Stomach (tissue), 9 donors: ENCODE measurements around the gene COL4A1. TPM values are rescaled to one million over a fixed set of nuclear protein-coding genes. Genes with fewer than 3 reads are reported as not detected.
A peak's percentile ranks its signal among the peaks of the same experiment; 100 is the strongest.

Experiments
- DNase-seq, 2 donors: peaks; one replicate each; pipeline versions ENCODE4 v3.0.0 to v3.0.0-alpha.2; 2013 to 2019
- H3K27ac ChIP-seq, 5 donors: fragments of 200-600 bp in 4 of 5; sonication (generic) in 4 of 5; one replicate each; pipeline ENCODE4 v1.5.1; 2013 to 2019; ENCODE audit warnings: mild to moderate bottlenecking in 1 of 5, moderate library complexity in 1 of 5
- H3K27me3 ChIP-seq, 3 donors: fragments of 200-600 bp; sonication (generic); one replicate each; pipeline ENCODE4 v1.5.1; 2017 to 2019; ENCODE audit warnings: mixed run types in 1 of 3
- H3K36me3 ChIP-seq, 4 donors: fragments of 200-600 bp; sonication (generic); 1 replicate in 3 of 4; 2 replicates in 1 of 4; pipeline ENCODE4 v1.5.1; 2016 to 2019
- H3K4me1 ChIP-seq, 4 donors: fragments of 200-600 bp; sonication (generic); one replicate each; pipeline ENCODE4 v1.5.1; 2016 to 2019
- H3K4me3 ChIP-seq, 4 donors: fragments of 200-600 bp; sonication (generic) in 3 of 4; one replicate each; pipeline ENCODE4 v1.5.1; 2016 to 2019; ENCODE audit warnings: mild to moderate bottlenecking in 1 of 4
- H3K9me3 ChIP-seq, 4 donors: fragments of 200-600 bp; sonication (generic); one replicate each; pipeline ENCODE4 v1.5.1; 2016 to 2019
- CTCF ChIP-seq, 7 experiments: fragments of 450-650 bp in 4 of 7; fragments of 200-600 bp in 3 of 7; sonication (generic) in 3 of 7; IDR thresholded peaks; one replicate each; pipeline ENCODE4 v1.5.1; 2016 to 2019; ENCODE audit warnings: antibody characterized with exemption in 7 of 7, control low read depth in 2 of 7, mild to moderate bottlenecking in 1 of 7
- EP300 ChIP-seq: sonication (generic); formaldehyde crosslinking; IDR thresholded peaks from one replicate; pipeline ENCODE4 v1.6.1; 2017; ENCODE audit warnings: antibody characterized with exemption
- POLR2A ChIP-seq, 4 donors: fragments of 450-650 bp; IDR thresholded peaks; one replicate each; pipeline ENCODE4 v1.6.1; 2016; ENCODE audit warnings: antibody characterized with exemption in 4 of 4, control low read depth in 2 of 4, mild to moderate bottlenecking in 1 of 4, moderate library complexity in 1 of 4
- POLR2AphosphoS5 ChIP-seq, 3 donors: sonication (generic); formaldehyde crosslinking; IDR thresholded peaks; one replicate each; pipeline ENCODE4 v1.6.1; 2016; ENCODE audit warnings: antibody characterized with exemption in 3 of 3
- WGBS, 5 donors: extraction: QIAGEN DNeasy Blood & Tissue Kit in 3 of 5; methylation state at CpG; one replicate each; pipeline versions ENCODE4 v1.1.5 to v1.1.7; 2013 to 2018; 5-methylcytosine and 5-hydroxymethylcytosine counted together
- intact Hi-C: fragments of 100-400 bp; cut with DNase I; formaldehyde crosslinking; loops from one replicate; pipeline ENCODE4 v1.15.1; 2023; ENCODE audit warnings: low total_unique reads
- polyA plus RNA-seq, 3 donors: library from polyadenylated mRNA; stranded (reverse); fragments of 200-250 nt; gene quantifications; one replicate each; pipeline ENCODE4 v1.2.3, GENCODE V29; 2013
- total RNA-seq, 5 donors: library from RNA; depleted of rRNA; stranded (reverse); fragments of >200 nt; gene quantifications; one replicate each; pipeline versions ENCODE4 v1.1.0 to v1.2.3, GENCODE V29; 2014 to 2016
- donor health status: healthy with polysubstance abuse.
- donor health status: Bipolar disorder and iron deficiency.
- donor health status: healthy.

COL4A1 gene
- total and polyA plus RNA-seq, 8 donors = 18.8 to 798 (median 133) TPM

GRCh38 chr13:110354123-110354627, 47.2 kb upstream of the COL4A1 start:
- WGBS, 5 donors = 57 to 72% (median 66%) methylated on average over 6 of the region's 6 CpGs

GRCh38 chr13:110353339-110353977, 46.5 kb upstream of the COL4A1 start:
- 80 to 94% (median 90%) methylated on average over 13 of the region's 13 CpGs for WGBS, 5 donors
- no peaks in the 10 kb centered on the region for H3K27me3 ChIP-seq
- no peaks in the 10 kb centered on the region for H3K9me3 ChIP-seq
- peaks cover 0 to 35% (median 14%) of the 10 kb centered on the region in 4 donors for H3K4me1 ChIP-seq
- DNase-seq = no peak
- no peak overlapping the region for H3K4me3 ChIP-seq
- peaks cover 0 to 12% (median 2%) of the 10 kb centered on the region in 4 donors for H3K36me3 ChIP-seq
- peak overlapping the region in 4 of 5 donors; percentile 27 to 92 (median 52) for H3K27ac ChIP-seq
- no peak for TF ChIP-seq EP300
- intact Hi-C loops = no loop called here

More at GRCh38 chr13:110354123-110354627, 47.2 kb upstream of the COL4A1 start:
- no peak for DNase-seq
- Histone ChIP-seq H3K4me1 (peaks cover 0 to 37% (median 14%) of the 10 kb centered on the region in 4 donors), H3K27me3 (no peaks in the 10 kb centered on the region), H3K36me3 (peaks cover 0 to 17% (median 3%) of the 10 kb centered on the region in 4 donors), H3K27ac (peak overlapping the region in 4 of 5 donors; percentile 27 to 92 (median 52)), H3K4me3 (no peak overlapping the region), H3K9me3 (no peaks in the 10 kb centered on the region)
- TF ChIP-seq POLR2A (IDR thresholded peaks at IDR 0.05) (no peak), CTCF (IDR thresholded peaks at IDR 0.05) (no peak), POLR2AphosphoS5 (IDR thresholded peaks at IDR 0.05) (no peak), EP300 (no peak)
- intact Hi-C loops = no loop called here

- intact Hi-C loops = no loop called here
- H3K27ac ChIP-seq = peak overlapping the region in 3 of 5 donors; percentile 50 to 92 (median 54)
- peaks cover 0 to 4% (median 0%) of the 10 kb centered on the region in 4 donors for H3K36me3 ChIP-seq
- H3K4me3 ChIP-seq = no peak overlapping the region
- no peaks in the 10 kb centered on the region for H3K27me3 ChIP-seq
- TF ChIP-seq POLR2A (IDR thresholded peaks at IDR 0.05) = no peak
- TF ChIP-seq CTCF (IDR thresholded peaks at IDR 0.05) = no peak
- no peak for TF ChIP-seq EP300
- TF ChIP-seq POLR2AphosphoS5 (IDR thresholded peaks at IDR 0.05) = no peak
- WGBS, 5 donors = 80 to 83% (median 81%) methylated on average over 5 to 8 of the region's 8 CpGs
- DNase-seq = no peak
- no peaks in the 10 kb centered on the region for H3K9me3 ChIP-seq
- peaks cover 0 to 36% (median 18%) of the 10 kb centered on the region in 4 donors for H3K4me1 ChIP-seq
These were observed 45.8 kb upstream of the COL4A1 start for GRCh38 chr13:110352735-110353134.

- DNase-seq = no peak
- Histone ChIP-seq H3K27ac (peak overlapping the region in 3 of 5 donors; percentile 50 to 92 (median 54)), H3K27me3 (no peaks in the 10 kb centered on the region), H3K4me3 (no peak overlapping the region), H3K36me3 (no peaks in the 10 kb centered on the region), H3K9me3 (no peaks in the 10 kb centered on the region), H3K4me1 (peaks cover 0 to 45% (median 23%) of the 10 kb centered on the region in 4 donors)
- TF ChIP-seq EP300 = no peak
- no peak for TF ChIP-seq CTCF (IDR thresholded peaks at IDR 0.05)
- TF ChIP-seq POLR2AphosphoS5 (IDR thresholded peaks at IDR 0.05) = no peak
- no peak for TF ChIP-seq POLR2A (IDR thresholded peaks at IDR 0.05)
- intact Hi-C loops = no loop called here
- 82 to 92% (median 90%) methylated on average over 6 of the region's 6 CpGs for WGBS, 5 donors
These were observed 44.9 kb upstream of the COL4A1 start for GRCh38 chr13:110351636-110352420.
